Globus pallidus (tissue), 1 donor: ENCODE measurements around the gene ELFN1.

Experiments used
- DNase-seq: peaks from one replicate; pipeline ENCODE4 v3.0.0-alpha.2; 2015; ENCODE audit warnings: low spot score

ELFN1 gene

DNA sequence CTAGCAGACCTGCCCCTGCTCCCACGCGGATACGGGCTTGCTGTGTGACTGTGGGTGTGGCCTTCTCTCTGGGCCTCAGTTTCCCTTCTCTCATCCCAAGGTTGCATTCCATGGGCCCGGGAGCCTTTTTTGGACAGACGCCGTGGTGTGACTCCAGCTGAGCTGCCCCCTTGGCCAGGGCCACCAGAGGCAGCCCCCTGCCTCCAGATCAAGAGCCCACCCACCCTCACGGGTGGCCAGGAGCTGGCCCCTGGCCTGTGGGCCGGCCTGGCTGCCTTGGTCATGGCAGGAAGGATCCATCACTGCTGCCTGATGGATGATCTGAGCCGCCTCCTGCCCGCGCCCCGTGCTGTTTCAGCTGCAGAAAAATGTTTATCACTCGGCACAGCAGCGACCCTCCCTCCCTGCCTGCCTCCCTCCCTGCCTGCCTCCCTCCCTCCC is 27.8 kb upstream of the ELFN1 start:
- DNase-seq = no peak

- DNase-seq = no peak
Observed at GRCh38 chr7:1643270-1644092, 26.6 kb upstream of the ELFN1 start.

DNA sequence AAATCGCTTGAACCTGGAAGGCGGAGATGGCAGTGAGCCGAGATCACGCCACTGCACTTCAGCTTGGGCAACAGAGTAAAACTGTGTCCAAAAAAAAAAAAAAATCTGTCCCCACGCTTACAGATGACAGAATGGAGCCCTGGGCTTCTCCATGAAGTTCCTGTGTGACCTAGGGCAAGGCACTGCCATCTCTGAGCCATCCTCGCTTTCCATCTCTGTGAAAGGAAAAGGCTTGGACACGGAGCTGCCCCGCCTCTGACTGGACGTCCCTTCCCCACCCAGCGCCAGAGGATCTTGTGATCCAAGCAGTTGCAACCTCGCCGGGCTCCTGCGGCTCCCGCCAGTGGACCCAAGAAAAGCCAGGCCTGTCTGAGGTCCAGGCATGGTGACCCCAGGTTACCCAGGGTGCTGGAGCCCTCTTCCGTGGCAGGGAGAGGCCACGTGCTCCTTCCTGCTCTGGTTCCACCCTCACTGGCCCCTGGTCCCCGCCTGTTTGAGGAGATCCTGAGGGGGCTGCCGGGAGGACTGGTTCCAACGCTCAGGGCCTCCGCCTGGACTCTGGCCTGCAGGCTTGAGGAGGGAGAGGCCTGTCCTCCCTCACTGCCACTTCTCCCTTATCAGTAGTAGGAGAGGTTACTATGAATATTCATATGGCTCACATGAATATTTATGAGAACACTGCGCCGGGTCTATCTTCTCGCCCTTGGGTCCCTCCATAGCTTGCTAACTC is 25.6 kb upstream of the ELFN1 start:
- DNase-seq = no peak

GRCh38 chr7:1645071-1645409 is 25.0 kb upstream of the ELFN1 start:
- no peak for DNase-seq

DNA sequence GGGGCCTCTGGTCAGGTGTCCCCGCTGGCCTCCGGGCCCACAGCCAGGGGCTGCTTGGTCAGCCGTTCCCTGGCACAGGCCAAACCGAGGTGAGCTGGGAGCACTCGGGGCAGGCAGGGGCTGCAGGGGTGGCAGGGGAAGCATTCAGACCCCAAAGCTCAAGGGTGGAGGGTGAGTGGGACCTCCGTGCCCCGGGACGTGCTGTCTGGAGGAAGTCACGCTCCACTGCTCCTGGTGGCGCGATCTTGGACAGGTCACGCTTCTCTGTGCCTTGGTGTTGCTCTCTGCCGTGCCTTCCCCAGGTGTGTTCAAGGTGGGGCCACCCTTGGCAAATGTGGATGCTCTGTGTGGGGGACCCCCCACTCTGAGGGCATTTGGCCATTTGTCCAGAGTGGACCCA is 24.6 kb upstream of the ELFN1 start:
- no peak for DNase-seq

- DNase-seq = no peak
Observed at GRCh38 chr7:1646391-1646790, 23.7 kb upstream of the ELFN1 start.

DNA sequence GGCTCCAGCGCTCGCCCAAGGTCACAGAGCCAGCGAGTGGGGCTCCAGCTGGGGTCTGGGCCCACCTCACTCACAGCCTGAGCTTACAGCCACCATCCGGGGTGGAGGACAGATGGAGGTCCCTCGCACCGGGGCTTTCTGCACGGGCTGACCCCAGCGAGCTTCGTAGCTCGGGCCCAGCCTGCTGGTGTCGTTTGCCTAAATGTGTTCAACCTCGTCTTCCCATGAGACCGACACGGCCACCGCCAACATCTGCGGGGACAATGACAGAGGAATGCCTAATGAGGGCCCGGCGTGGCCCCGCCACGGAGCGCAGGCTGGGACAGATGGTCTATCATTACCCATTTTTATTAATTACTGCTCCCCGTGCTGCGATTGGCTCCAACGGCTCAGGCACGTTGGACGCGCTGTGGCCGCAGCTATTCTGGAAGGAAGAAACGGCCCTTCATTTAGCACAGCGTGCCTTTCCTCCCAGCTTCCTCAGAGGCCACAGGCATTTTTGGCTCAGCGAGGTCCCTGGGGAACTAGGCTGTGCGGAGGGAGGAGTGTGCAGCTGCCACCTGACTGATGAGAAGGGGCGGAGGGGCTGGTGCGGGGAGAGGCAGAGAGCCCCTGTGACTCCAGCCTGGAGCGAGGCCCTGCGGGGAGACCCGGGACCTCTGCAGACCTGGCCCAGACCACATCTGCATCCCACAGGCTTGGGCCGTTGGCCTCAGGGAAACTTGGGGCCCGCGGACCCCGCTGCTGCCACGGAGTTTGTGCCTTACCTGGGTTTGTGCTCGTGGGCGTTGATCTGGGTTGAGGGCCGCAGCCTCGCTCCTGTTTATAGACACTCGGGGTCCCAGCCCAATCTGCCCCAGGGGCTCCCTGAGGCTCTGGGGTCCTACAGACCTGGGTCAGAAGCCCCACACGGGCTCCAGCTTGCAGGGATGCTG is 22.9 kb upstream of the ELFN1 start:
- no peak for DNase-seq

- peak; percentile 14 for DNase-seq
Observed at GRCh38 chr7:1647961-1648672, 22.0 kb upstream of the ELFN1 start.

DNA sequence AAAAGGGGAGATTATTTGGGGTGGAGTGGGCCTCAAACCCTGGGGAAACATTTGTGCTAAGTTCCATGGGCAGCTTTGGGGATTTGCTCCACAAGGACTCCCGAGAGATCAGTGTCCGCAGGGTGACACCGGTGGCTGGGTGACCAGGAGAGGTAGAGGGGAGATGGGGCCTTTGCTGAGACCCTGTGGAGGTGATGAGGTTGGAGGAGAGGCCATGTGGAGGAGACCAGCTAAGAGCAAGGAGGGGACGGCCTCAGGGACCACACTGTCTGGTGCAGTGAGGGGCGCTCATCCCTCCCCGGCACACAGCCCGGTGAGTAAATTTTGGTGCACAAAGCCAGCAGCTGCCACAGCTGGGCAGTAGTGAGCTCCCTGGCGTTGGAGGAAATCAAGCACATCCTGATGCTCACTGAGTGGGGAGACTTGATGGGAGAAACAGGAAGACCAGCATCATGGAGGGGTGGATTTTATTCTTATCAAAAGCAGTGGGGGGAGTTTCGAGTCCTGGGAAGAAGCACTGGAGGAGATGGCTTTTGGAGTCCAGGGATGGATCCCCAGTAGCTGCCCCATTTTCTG is 20.2 kb upstream of the ELFN1 start:
- DNase-seq = no peak

DNA sequence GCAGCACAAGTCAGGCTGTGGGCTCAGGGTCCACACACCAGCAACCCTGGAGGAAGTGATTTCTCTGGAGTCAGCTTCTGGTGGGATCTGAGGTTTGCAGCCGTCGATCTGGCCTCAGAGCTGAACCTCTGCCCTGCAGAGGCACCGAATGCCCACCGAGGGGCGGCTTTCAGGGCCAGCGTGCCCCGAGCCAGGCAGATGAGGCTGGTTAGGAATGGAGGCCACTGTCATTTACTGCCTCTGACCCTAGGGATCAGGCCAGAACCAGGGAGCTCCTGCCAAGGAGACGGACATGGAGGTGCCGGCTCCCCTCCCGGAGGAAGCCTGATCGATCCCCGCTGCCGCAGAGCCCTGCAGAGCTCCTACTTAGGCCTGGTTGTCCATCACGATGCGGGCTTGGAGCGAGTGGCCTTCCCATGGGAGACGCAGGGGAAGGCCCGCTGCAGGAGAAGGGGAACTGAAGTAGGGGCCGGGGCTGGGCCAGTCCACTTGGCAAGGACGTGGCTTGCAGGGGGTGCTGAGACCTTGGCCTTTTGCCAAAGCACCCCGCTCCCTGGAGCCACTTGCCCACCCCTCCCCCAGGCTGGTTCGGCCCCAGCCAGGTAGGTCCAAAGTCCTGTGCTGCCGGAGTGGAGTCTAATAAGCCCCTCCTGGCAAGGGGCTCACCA is 19.6 kb upstream of the ELFN1 start:
- no peak for DNase-seq

- DNase-seq = no peak
Observed at GRCh38 chr7:1651031-1651446, 19.0 kb upstream of the ELFN1 start.

DNA sequence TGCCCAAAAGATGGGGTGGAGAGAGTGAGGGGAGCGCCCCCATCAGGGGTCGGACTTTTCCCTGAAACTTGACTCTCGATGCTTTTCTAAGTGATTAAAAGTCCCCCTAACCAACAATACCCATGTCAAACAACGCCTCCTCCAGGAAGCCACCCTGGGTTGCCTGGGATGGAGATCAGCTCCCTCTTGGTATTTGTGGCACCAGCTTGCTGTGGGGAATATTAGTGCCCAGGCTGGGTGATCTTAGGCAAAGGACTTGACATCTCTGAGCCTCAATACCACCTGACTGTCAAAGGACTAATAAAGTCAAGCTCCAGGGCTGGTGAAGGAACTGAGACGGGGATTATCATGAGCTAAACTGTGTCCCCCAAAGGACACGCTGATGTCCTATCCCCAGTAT is 18.2 kb upstream of the ELFN1 start:
- DNase-seq = no peak

DNA sequence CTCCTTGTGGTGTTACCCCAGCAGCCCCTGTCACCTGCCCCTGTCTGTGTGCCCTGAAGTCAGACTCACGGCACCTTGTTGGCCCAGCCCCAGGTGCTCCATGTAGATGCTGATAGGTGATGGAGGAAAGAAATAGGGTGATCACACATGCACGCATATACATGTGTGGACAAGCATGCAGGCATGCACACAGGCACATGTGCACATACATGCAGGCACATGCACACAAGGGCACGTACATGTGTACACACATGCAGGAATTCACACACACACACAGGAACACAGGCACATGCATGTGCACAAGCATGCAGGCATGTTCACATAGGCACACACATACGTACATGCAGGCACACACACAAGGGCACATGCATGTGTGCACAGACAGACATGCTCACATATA is 16.6 kb upstream of the ELFN1 start:
- no peak for DNase-seq

DNA sequence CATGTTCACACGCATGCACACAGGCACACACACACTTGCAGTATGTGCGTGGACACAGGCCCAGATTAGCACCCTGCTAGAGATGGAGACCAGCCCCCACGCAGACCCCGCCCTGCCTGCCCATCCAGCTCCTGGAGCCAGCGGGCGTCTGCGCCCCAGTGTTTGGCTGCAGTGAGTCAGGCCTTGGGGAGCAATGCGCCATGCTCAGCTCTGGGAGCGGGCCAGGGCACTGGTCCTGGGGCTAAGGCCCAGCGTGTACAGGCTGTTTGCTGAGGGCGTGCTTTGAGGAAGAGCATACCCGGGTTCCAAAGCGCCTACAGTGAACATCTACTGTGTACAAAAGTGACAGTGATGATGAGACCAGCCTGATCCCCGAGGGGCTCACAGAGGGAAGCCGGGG is 16.0 kb upstream of the ELFN1 start:
- no peak for DNase-seq

DNA sequence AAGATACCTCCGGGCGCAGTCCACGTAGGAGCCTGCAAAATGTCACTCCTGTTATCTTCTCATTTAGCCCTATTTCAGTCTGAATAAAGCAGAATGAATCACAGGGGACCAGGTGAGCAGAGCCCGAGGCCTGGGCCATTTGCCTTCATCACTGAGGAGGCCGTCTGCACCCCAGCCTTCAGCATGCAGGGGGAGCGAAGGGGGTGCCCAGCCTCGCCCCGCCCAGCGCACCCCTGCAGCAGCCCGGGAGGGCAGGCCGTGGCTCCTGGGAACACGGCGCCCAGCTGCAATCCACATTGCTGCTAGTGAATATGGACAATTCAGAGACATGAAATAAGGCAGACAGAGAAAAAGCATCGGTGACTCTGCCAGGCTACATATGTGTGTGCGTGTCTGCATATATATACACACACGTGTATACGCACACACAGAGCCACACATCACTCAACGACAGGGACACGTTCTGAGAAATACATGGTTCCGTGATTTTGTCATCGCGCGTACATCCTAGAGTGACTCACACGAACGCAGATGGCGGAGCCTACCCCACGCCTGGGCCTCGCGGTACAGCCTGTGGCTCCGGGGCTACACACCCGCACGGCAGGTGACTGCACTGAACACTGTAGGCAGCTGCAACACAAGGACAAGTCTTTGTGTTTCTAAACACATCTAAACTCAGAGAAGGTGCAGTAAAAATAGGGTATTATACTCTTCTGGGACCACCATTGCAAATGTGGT is 15.2 kb upstream of the ELFN1 start:
- DNase-seq = no peak

DNA sequence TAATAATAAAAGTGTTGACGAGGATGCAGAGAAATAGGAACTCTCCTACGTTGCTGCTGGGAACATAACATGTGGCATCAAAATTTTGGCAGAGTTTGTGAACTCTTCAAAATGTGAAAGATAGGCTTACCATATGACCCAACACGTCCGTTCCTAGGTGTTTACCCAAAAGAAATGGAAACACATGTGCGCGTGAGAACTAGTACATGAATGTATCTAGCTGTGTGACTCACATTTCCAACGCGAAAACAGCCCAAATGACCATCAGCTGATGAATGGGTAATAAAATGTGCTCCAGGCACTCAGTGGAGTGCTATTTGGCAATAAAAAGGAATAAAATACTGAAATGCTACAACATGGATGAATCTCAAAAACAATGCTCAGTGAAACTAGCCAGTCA is 10.4 kb upstream of the ELFN1 start:
- DNase-seq = no peak

DNA sequence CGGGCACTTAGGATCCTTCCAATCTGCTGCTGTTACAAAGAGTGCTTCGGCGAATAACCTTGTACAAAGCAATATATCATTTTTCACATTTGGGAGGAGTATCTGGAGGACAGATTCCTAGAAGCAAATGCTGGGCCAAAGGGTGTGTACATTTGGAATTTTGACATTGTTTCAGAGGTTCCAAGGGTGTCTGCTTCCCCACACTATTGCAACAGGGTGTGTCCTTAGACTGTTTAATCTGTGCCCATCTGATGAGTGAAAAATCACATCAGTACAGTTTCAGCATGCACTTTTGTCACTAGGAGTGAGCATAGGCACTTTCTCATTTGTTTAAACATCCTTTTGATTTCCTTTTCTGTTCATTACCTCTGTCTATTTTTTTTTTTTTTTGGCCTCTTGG is 8.6 kb upstream of the ELFN1 start:
- no peak for DNase-seq

DNA sequence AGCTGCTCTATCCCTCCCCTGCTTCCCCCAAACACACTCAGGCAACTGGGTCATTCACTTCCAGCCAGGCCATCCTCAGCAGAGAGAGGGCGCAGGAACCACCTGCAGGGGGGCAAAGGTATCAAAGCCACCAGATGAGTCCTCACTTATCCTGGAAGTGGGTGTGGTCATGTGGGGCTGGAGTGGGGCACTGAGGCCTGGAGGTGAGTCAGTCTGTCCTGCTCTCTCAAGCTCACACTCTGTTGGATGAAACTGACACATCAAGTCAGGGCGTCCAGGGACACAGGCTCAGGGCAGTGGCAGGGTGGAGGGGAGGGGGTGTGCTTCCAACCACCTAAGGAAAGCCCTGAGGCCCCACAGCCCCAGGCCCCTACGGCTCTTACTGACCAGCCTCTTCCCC is 8.0 kb upstream of the ELFN1 start:
- DNase-seq = no peak

- no peak for DNase-seq
Observed at GRCh38 chr7:1662767-1663166, 7.3 kb upstream of the ELFN1 start.

GRCh38 chr7:1663223-1663622 is 6.9 kb upstream of the ELFN1 start:
- DNase-seq = no peak
